GM12873 (cell line): ENCODE measurements around the gene ARPC2.

Experiments
- TF ChIP-seq, protein P1 (sequence below): IDR thresholded peaks from 2 replicates; pipeline ENCODE4 v1.5.1; 2012; ENCODE audit warnings: low read depth, mild to moderate bottlenecking, moderate library complexity, low read length, control low read depth; ENCODE audit not compliant: insufficient read depth; ENCODE audit errors: missing control alignments

Gene ARPC2

DNA sequence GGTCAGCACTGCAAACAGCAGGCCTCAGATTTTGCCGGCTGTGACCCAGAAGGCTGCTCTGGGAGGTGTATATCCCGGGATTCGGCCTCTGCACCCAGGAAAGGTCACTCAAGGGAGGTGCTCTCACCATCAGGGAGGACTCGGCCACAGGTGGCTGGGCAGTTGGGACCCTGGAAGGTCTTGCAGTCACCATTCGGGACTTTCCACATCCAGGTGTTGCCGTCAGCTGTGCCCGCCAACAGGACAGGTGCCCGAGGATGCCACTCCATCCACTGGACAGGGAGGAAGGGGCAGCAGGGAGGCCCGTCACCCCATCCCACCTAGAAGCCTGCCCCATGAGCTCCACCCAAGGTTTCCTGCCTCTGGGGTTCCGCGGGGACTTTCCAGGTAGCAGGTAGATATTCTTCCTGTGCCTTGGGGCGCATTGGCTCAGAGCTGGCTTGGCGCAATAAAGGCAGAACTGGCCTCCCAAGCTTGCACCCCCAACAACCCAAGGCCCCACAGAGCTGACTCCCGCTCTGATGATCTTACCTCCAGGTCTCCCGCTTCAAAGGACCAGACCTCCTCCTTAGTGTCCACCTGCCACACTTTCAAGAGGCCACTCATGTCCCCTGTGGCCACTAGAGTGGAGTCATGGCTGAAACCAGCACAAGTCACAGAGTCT lies 49.5 kb downstream of the ARPC2 start:
- TF ChIP-seq, protein P1, sequence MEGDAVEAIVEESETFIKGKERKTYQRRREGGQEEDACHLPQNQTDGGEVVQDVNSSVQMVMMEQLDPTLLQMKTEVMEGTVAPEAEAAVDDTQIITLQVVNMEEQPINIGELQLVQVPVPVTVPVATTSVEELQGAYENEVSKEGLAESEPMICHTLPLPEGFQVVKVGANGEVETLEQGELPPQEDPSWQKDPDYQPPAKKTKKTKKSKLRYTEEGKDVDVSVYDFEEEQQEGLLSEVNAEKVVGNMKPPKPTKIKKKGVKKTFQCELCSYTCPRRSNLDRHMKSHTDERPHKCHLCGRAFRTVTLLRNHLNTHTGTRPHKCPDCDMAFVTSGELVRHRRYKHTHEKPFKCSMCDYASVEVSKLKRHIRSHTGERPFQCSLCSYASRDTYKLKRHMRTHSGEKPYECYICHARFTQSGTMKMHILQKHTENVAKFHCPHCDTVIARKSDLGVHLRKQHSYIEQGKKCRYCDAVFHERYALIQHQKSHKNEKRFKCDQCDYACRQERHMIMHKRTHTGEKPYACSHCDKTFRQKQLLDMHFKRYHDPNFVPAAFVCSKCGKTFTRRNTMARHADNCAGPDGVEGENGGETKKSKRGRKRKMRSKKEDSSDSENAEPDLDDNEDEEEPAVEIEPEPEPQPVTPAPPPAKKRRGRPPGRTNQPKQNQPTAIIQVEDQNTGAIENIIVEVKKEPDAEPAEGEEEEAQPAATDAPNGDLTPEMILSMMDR, result no peak

DNA sequence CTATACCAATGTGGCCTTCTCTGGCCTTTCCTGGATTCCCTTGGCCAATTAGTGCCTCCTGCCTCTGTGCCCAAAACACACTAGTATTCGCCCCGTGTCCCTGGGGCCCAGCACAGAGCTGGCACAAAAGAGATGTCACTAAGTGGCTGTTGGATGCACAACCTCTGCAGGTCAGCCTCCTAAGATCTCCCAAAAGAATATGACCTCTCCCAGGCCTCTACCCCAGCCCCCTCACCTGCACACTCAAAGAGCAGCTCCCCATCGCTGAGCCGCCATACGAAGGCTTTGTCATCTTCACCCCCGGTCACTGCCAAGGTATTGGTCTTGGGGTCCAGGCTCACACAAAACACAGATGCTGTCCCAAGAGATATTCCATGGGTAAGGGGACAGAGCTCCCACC lies 50.3 kb downstream of the ARPC2 start:
- TF ChIP-seq, protein P1, result no peak

DNA sequence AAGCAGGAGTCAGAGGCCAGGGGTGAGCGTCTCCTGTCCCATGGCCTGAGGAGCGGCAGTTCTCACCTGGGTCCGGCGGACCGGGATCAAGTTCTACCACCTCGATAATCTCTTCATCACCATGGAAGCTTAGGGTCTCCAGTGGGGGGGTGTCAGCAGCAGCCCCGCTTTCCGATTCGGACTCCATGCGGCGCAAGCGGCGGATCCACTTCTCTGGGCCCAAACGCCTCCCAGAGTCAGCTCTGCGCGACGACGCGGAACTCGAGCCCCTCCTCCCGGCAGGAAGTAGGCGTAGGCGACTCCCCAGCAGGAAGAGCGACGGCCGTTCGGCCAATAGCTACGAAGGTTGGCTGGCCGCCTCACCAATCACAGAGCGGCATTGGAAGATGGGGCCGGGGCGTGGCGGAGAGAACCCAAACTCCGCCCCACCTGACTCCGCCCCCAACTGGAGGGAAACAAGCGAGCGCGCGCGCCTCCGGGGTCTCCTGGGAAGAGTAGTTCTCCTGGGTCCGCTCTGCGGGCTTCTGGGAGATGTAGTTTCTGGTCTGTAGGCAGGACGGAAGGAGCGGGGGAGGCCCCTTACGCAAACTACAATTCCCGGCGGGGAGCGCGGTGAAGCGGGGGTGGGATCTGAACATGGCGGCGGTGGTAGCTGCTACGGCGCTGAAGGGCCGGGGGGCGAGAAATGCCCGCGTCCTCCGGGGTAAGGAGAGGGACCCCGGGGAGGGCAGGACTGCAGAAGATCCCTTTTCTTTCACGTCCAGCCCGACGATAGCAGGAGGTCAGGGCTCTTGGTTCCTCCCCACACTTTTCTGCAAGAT lies 53.1 kb downstream of the ARPC2 start, which contains the start of the genes AAMP and PNKD:
AAMP (minus strand) TSS at position 238 of the 821 bp plus-strand sequence; CDS start at position 187, 51 bp downstream.
PNKD (plus strand) TSS at position 620 of the 821 bp plus-strand sequence; CDS start at position 637, 17 bp downstream.
- TF ChIP-seq, protein P1, result no peak

DNA sequence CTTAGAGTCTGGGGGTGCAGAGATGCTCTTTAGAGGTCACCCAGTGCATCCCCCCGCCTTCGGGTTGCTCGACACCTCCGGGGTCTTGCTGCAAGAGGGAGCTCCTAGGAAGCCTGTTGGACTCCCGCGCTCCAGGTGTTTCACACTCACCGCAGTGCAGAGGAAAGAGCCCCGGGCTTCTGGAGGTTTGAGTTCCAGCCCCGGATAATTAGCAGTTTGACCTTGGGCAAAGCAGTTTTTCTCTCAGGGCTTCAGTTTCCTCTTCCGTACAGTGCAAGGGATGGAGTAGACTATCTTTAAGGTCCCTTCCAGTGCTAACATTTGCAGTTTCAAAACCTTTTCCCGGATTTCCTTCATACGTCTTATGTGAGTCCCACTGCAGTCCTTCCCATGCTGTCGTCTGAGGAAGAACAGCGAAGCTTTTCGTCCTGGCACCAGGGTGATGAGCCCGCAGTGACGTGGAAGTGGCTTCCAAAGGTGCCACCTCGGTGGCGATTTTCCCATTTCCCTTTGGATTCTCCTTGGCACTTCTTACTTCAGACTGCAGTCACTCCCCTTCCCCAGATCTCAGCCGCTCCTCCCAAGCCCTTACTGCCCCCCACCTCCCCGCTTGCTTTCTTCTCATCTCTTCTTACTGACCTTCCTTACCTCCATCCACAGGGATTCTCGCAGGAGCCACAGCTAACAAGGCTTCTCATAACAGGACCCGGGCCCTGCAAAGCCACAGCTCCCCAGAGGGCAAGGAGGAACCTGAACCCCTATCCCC lies 53.9 kb downstream of the ARPC2 start:
- TF ChIP-seq, protein P1, result no peak

DNA sequence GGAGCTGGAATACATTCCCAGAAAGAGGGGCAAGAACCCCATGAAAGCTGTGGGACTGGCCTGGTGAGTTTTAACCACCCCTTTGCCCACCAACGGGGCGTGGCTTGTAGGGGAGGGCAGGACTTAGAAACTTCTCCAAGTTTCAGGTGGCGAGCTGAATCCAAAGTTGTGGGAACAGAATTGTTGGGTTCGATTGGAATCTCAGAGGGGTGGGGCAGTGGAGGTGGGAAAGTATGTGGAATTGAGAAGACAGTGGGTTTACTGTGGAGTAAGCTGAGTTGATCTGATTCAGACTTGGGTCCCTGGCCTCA lies 54.5 kb downstream of the ARPC2 start:
- TF ChIP-seq, protein P1, result no peak

DNA sequence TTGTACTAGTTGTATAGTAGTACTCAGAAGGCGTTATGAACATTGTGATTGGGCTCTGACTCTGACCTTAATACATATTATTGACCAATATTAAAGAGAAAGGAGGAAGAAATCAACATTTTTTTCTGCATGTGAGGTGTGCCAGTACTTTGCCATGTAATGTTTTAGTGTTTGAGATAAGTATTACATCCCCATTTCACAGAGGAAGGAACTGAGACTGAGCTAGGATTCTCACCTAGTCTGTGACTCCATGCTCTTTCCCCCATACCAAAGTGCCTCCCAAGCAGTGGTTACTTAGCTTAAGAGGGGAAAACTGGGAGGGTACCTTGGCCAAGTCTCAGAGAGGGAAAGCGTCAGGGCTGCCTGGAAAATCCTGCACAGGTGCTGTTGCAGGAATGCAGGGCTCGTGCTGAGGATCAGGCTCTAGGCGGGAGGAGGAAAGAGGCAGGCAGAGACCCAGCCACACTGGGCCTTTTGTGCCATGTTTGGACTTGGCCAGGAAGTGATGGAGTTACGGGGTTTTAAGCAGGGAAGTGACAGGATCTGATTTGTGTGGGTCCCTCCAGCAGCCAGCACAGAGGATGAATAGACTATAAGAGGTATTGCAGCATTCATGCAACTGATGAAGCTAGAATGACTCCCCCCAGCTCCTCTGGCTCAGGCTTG lies 55.0 kb downstream of the ARPC2 start:
- TF ChIP-seq, protein P1, result no peak
